H9 (cell line): Measurements from ENCODE around the gene THEM4. TPM values are rescaled to one million over a fixed set of nuclear protein-coding genes. Genes with fewer than 3 reads are reported as not detected.

Source experiments
- DNase-seq: peaks from one replicate; pipeline ENCODE4 v3.0.0-alpha.2; 2017
- H2AFZ ChIP-seq: one replicate; pipeline ENCODE4 v1.6.1; 2013; ENCODE audit warnings: mild to moderate bottlenecking, low read length, control low read depth, moderate library complexity
- H2AK5ac ChIP-seq: 2 replicates; pipeline ENCODE4 v1.6.1; 2013; ENCODE audit warnings: low read length, control low read depth, mixed read lengths; ENCODE audit not compliant: insufficient read length
- H2BK120ac ChIP-seq: one replicate; pipeline ENCODE4 v1.6.1; 2013; ENCODE audit warnings: low read depth, mild to moderate bottlenecking, low read length, control low read depth, inconsistent platforms; ENCODE audit not compliant: poor library complexity, severe bottlenecking
- H2BK12ac ChIP-seq: 2 replicates; pipeline ENCODE4 v1.6.1; 2013; ENCODE audit warnings: low read length, control low read depth, mixed read lengths, low read depth; ENCODE audit not compliant: insufficient read length
- H2BK15ac ChIP-seq: 2 replicates; pipeline ENCODE4 v1.6.1; 2013; ENCODE audit warnings: low read depth, low read length, control low read depth
- H2BK20ac ChIP-seq: one replicate; pipeline ENCODE4 v1.6.1; 2013; ENCODE audit warnings: low read depth, mild to moderate bottlenecking, low read length, control low read depth, inconsistent platforms; ENCODE audit not compliant: poor library complexity, severe bottlenecking
- H2BK5ac ChIP-seq: 2 replicates; pipeline ENCODE4 v1.6.1; 2013; ENCODE audit warnings: low read length, control low read depth, mixed read lengths; ENCODE audit not compliant: insufficient read length
- H3K14ac ChIP-seq: 2 replicates; pipeline ENCODE4 v1.6.1; 2013; ENCODE audit warnings: low read length, control low read depth; ENCODE audit not compliant: insufficient read depth
- H3K18ac ChIP-seq: 2 replicates; pipeline ENCODE4 v1.6.1; 2013; ENCODE audit warnings: low read depth, mild to moderate bottlenecking, mixed read lengths, low read length, control low read depth; ENCODE audit not compliant: insufficient read length
- H3K23ac ChIP-seq: 2 replicates; pipeline ENCODE4 v1.6.1; 2013; ENCODE audit warnings: low read length, control low read depth, mixed read lengths, low read depth; ENCODE audit not compliant: insufficient read length
- H3K23me2 ChIP-seq: 2 replicates; pipeline ENCODE4 v1.6.1; 2013; ENCODE audit warnings: low read depth, mild to moderate bottlenecking, mixed read lengths, low read length, control low read depth; ENCODE audit not compliant: insufficient read length, poor library complexity, severe bottlenecking
- H3K27ac ChIP-seq: 2 replicates; pipeline ENCODE4 v1.5.1; 2013; ENCODE audit warnings: low read length, control low read depth, mixed read lengths, low read depth; ENCODE audit not compliant: insufficient read length
- H3K27me3 ChIP-seq: 2 replicates; pipeline ENCODE4 v1.6.1; 2013; ENCODE audit warnings: low read length, control low read depth, inconsistent platforms; ENCODE audit not compliant: insufficient read depth
- H3K4ac ChIP-seq: 2 replicates; pipeline ENCODE4 v1.6.1; 2013; ENCODE audit warnings: low read depth, mild to moderate bottlenecking, control low read depth, inconsistent platforms, low read length, moderate library complexity
- H3K4me1 ChIP-seq: 2 replicates; pipeline ENCODE4 v1.6.1; 2013; ENCODE audit warnings: low read length, control low read depth, inconsistent platforms; ENCODE audit not compliant: insufficient read depth
- H3K4me2 ChIP-seq: 2 replicates; pipeline ENCODE4 v1.6.1; 2013; ENCODE audit warnings: low read length, control low read depth, mixed read lengths; ENCODE audit not compliant: insufficient read length, insufficient read depth
- H3K56ac ChIP-seq: 2 replicates; pipeline ENCODE4 v1.6.1; 2013; ENCODE audit warnings: low read depth, mild to moderate bottlenecking, mixed read lengths, low read length, control low read depth; ENCODE audit not compliant: insufficient read length
- H3K79me1 ChIP-seq: 2 replicates; pipeline ENCODE4 v1.6.1; 2013; ENCODE audit warnings: low read depth, mild to moderate bottlenecking, moderate library complexity, low read length, control low read depth, inconsistent platforms; ENCODE audit not compliant: insufficient read depth, poor library complexity, severe bottlenecking
- H3K79me2 ChIP-seq: 2 replicates; pipeline ENCODE4 v1.6.1; 2013; ENCODE audit warnings: low read length, control low read depth, inconsistent platforms; ENCODE audit not compliant: insufficient read depth
- H3K9ac ChIP-seq: 2 replicates; pipeline ENCODE4 v1.6.1; 2013; ENCODE audit warnings: low read length, control low read depth, mixed read lengths; ENCODE audit not compliant: insufficient read length; ENCODE audit errors: extremely low read depth
- H3K9me3 ChIP-seq: one replicate; pipeline ENCODE4 v1.6.1; 2013; ENCODE audit warnings: low read depth, low read length, inconsistent platforms; ENCODE audit not compliant: control insufficient read depth
- H3T11ph ChIP-seq: one replicate; pipeline ENCODE4 v1.6.1; 2013; ENCODE audit warnings: mild to moderate bottlenecking, low read length, control low read depth, inconsistent platforms
- H4K20me1 ChIP-seq: one replicate; pipeline ENCODE4 v1.6.1; 2013; ENCODE audit not compliant: control insufficient read depth, insufficient read length, insufficient read depth
- H4K5ac ChIP-seq: 2 replicates; pipeline ENCODE4 v1.6.1; 2013; ENCODE audit warnings: low read depth, mild to moderate bottlenecking, mixed read lengths, low read length, control low read depth; ENCODE audit not compliant: insufficient read length
- H4K8ac ChIP-seq: replicated peaks from 2 replicates; pipeline ENCODE4 v1.6.1; 2013; ENCODE audit warnings: low read length, control low read depth, mixed read lengths, low read depth; ENCODE audit not compliant: insufficient read length
- H4K91ac ChIP-seq: 2 replicates; pipeline ENCODE4 v1.6.1; 2013; ENCODE audit warnings: low read depth, mild to moderate bottlenecking, moderate library complexity, mixed read lengths, low read length, control low read depth; ENCODE audit not compliant: insufficient read length
- H3K27ac Mint-ChIP-seq, 3 experiments: 2 replicates in 2 of 3; 3 replicates in 1 of 3; pipeline ENCODE4 v1.8.0; 2020 to 2021; ENCODE audit warnings: mixed read lengths in 3 of 3, mild to moderate bottlenecking in 1 of 3, moderate library complexity in 1 of 3
- H3K27me3 Mint-ChIP-seq: 2 replicates; pipeline ENCODE4 v1.8.0; 2021; ENCODE audit warnings: low read depth, mild to moderate bottlenecking, moderate library complexity, mixed read lengths
- H3K36me3 Mint-ChIP-seq, 3 experiments: 2 replicates in 2 of 3; 3 replicates in 1 of 3; pipeline ENCODE4 v1.8.0; 2020 to 2021; ENCODE audit warnings: low read depth in 3 of 3, mixed read lengths in 3 of 3; ENCODE audit not compliant: insufficient read depth in 1 of 3
- H3K4me1 Mint-ChIP-seq, 2 experiments: 2 replicates each; pipeline ENCODE4 v1.8.0; 2020; ENCODE audit warnings: mixed read lengths in 2 of 2
- H3K4me3 Mint-ChIP-seq, 2 experiments: 2 replicates in 1 of 2; 3 replicates in 1 of 2; pipeline ENCODE4 v1.8.0; 2020 to 2021; ENCODE audit warnings: mild to moderate bottlenecking in 2 of 2, mixed read lengths in 2 of 2, moderate library complexity in 1 of 2
- H3K9me3 Mint-ChIP-seq, 2 experiments: 2 replicates in 1 of 2; 3 replicates in 1 of 2; pipeline ENCODE4 v1.8.0; 2020; ENCODE audit warnings: mild to moderate bottlenecking in 2 of 2, mixed read lengths in 2 of 2, moderate library complexity in 1 of 2
- WGBS: extraction: QIAGEN DNeasy Blood & Tissue Kit; methylation state at CpG from one replicate; pipeline ENCODE4 v1.1.7; 2013; ENCODE audit warnings: missing lambda C conversion rate, low lambda C conversion rate, mixed read lengths; ENCODE audit not compliant: insufficient read length; ENCODE audit errors: extremely low coverage; 5-methylcytosine and 5-hydroxymethylcytosine counted together
- total RNA-seq: library from RNA; stranded (reverse); gene quantifications from 2 replicates; pipeline ENCODE4 v1.2.1, GENCODE V29; 2021
- TF ChIP-seq, protein P1 (sequence below): fragments of 200-600 bp; sonication (generic); conservative IDR thresholded peaks from 3 replicates; pipeline ENCODE4 v1.8.0; 2021; ENCODE audit warnings: antibody characterized with exemption, mild to moderate bottlenecking

Gene THEM4
- total RNA-seq, 1 experiment from 2014 or later = 10.5 TPM

DNA sequence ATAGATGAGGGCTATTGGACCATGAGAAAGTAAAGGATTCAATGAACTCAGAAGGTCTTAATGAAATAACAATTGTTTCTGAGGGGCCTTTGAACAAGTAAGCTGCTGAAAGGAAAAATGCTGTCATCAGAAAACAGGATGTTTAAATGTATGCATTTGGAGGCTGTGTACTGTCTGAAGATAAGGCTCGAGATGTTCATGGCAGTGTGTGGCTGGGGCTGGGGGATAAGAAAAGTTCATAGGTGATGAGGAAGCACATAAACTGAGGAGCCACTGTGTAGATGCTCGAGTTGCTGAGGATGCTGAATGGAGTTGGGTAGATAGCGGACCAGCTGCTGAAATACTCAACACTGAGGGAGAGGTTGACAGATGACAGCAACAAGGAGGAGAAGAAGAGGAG is 17.8 kb downstream of the THEM4 start:
- Mint-ChIP-seq H3K27ac (no peak overlapping the region), H3K36me3 (peaks cover 21 to 43% (median 37%) of the 10 kb centered on the region in 3 experiments), H3K9me3 (peaks cover 4 to 7% of the 10 kb centered on the region in 2 experiments; a peak in 3 of 5 replicates), H3K4me3 (no peak overlapping the region), H3K27me3 (no peaks in the 10 kb centered on the region), H3K4me1 (no peaks in the 10 kb centered on the region)
- Histone ChIP-seq H3K4me2 (no peak overlapping the region), H3T11ph (no peak overlapping the region), H4K8ac (no peak overlapping the region), H3K27me3 (no peaks in the 10 kb centered on the region), H3K18ac (no peak overlapping the region), H3K27ac (no peak overlapping the region), H3K56ac (no peak overlapping the region), H3K23ac (no peak overlapping the region), H2BK12ac (no peak overlapping the region), H3K4me1 (no peaks in the 10 kb centered on the region), H2AK5ac (no peak overlapping the region), H2BK120ac (no peak overlapping the region), H2BK15ac (no peak overlapping the region), H3K79me2 (no peaks in the 10 kb centered on the region), H2BK5ac (no peak overlapping the region), H3K9ac (no peak overlapping the region), H3K4ac (no peak overlapping the region), H3K79me1 (no peaks in the 10 kb centered on the region), H2AFZ (no peak overlapping the region), H2BK20ac (no peak overlapping the region), H3K23me2 (no peaks in the 10 kb centered on the region), H4K91ac (no peak overlapping the region), H4K20me1 (no peaks in the 10 kb centered on the region), H4K5ac (no peak overlapping the region), H3K9me3 (no peaks in the 10 kb centered on the region), H3K14ac (no peak overlapping the region)
- no CpG with 5 or more reads among the region's 3 CpGs for WGBS
- no peak for DNase-seq
- TF ChIP-seq, protein P1, sequence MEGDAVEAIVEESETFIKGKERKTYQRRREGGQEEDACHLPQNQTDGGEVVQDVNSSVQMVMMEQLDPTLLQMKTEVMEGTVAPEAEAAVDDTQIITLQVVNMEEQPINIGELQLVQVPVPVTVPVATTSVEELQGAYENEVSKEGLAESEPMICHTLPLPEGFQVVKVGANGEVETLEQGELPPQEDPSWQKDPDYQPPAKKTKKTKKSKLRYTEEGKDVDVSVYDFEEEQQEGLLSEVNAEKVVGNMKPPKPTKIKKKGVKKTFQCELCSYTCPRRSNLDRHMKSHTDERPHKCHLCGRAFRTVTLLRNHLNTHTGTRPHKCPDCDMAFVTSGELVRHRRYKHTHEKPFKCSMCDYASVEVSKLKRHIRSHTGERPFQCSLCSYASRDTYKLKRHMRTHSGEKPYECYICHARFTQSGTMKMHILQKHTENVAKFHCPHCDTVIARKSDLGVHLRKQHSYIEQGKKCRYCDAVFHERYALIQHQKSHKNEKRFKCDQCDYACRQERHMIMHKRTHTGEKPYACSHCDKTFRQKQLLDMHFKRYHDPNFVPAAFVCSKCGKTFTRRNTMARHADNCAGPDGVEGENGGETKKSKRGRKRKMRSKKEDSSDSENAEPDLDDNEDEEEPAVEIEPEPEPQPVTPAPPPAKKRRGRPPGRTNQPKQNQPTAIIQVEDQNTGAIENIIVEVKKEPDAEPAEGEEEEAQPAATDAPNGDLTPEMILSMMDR = no peak
